NT2/D1 (cell line): ENCODE measurements around the gene HBG1.

Experiments used
- YY1 ChIP-seq: IDR thresholded peaks from 2 replicates; pipeline ENCODE4 v1.6.1; 2011; ENCODE audit not compliant: insufficient read length, insufficient read depth
- ZNF274 ChIP-seq: IDR thresholded peaks from 2 replicates; pipeline ENCODE4 v1.6.1; 2011; ENCODE audit warnings: mild to moderate bottlenecking, low read depth, low read length

- TF ChIP-seq ZNF274 (no peak), YY1 (no peak)
Observed at GRCh38 chr11:5269715-5270147, 20.1 kb upstream of the HBG1 start, which contains the start of gene HBE1.
